ENCODE results near the gene CXCL3. TPM values are rescaled to one million over a fixed set of nuclear protein-coding genes. Genes with fewer than 3 reads are reported as not detected.
"Not testable (repeated sequence)": the region's sequence is repeated elsewhere in the genome, so short reads cannot be mapped to it uniquely, and the experiment has no call there.

The CXCL3 gene
- not detected for total RNA-seq

DNA sequence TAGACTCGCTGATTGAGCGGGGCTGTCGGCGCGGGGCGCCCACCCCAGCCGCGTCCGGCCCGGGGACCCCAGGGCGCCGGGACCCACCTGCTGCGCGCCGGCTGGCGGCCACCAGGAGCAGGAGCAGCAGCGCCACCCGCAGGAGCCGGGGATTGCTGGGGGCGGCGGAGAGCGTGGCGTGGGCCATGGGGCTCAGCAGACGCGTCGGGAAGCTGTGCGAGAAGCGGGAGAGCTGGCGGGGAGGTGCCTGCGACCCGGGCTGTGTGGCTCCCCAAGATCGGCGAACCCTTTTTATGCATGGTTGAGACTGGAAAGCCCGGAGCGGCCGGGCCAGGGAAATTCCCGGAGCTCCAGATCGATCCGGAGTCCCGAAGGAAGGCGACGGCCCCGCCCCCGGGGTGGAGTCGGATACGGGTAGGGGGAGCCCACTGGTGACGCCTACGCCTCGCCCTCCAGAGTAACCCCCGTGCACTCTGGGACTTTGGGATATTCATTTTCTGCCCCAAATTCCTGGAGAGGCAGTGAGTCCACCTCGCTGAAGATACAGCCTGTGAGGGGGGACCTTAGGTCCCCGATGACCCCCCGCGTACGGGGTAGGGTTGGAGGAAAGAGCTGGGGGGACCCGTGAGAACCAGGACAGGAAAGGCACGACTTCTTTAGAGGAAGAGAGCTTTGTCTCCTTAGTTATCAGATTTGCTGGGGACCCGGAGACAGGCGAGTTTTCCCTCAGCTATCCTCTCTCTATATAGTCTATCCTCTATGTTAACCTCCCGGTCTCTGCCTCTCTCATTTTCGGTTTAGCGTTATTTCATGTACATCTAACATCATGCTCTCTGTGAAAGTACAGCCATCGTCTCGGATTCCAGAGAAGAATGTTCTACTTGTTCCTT, at the start of gene CXCL3:
CXCL3 (minus strand) TSS at position 265 of the 890 bp plus-strand sequence; CDS start at position 187, 78 bp downstream.
- H3K9me3 Mint-ChIP-seq: no peaks in the 10 kb centered on the region
- ChIA-PET CTCF (interaction anchor here (0.9 kb wide), 1 partner anchor 78 kb away, joined by 3 read pairs; no protein-coding TSS in a partner anchor), POLR2A (no interaction called here)
- H3K4me1 Mint-ChIP-seq: peaks cover 8% of the 10 kb centered on the region
- peak within 1 kb of the TSS; percentile 75 for H3K4me3 Mint-ChIP-seq
- H3K36me3 Mint-ChIP-seq (ENCODE audit: low read depth): peaks cover 2% of the 10 kb centered on the region
- no peak within 1 kb of the TSS for H3K27ac Mint-ChIP-seq
- peaks cover 49% of the 10 kb centered on the region for H3K27me3 Mint-ChIP-seq
- DNase-seq: peak; percentile 8

DNA sequence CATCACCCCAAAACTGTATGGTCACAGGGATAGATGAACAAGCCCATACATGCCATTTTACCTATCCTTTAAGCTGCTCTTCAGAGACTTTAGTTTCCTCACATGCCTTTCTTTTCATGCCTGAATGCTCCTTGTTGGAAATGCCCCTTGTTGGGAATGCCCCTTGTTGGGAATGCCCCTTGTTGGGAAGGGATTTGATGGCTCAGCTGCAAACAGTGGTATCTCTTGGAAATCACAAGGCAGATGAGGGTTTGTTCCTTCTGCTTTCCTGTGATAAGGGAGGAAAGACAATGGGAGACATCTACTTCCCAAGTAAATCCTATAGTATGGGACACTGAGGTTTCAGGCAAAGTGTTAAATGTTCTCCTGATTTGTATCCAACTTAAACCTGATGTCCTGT, 49.0 kb upstream of the CXCL3 start:
- Mint-ChIP-seq H3K27me3 (peaks cover 1% of the 10 kb centered on the region), H3K4me3 (no peak overlapping the region), H3K4me1 (no peaks in the 10 kb centered on the region), H3K36me3 (ENCODE audit: low read depth) (no peaks in the 10 kb centered on the region), H3K27ac (no peak overlapping the region), H3K9me3 (no peaks in the 10 kb centered on the region)
- DNase-seq: no peak
- ChIA-PET CTCF (no interaction called here), POLR2A (no interaction called here)

DNA sequence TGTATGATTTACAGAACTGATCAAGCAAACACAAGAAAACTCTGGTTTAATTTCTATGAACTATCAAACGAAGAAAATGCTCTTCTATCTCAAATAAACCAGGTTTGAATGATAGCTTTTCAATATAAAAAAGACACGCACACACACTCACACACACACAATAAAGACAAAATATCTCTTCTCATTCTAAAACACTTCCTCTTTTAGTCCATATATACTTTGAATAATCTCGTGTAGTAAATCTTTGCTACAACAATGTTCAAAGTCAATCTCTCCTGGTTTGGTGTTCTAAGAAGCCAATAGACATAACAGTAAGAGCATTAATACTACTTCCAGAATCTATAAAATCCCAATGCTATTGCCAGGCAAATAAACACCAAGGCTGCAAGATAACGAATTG, 47.2 kb upstream of the CXCL3 start:
- DNase-seq: no peak
- Mint-ChIP-seq H3K36me3 (ENCODE audit: low read depth) (no peaks in the 10 kb centered on the region), H3K9me3 (no peaks in the 10 kb centered on the region), H3K27ac (no peak overlapping the region), H3K27me3 (peaks cover 1% of the 10 kb centered on the region), H3K4me3 (no peak overlapping the region), H3K4me1 (no peaks in the 10 kb centered on the region)
- ChIA-PET CTCF (no interaction called here), POLR2A (no interaction called here)

DNA sequence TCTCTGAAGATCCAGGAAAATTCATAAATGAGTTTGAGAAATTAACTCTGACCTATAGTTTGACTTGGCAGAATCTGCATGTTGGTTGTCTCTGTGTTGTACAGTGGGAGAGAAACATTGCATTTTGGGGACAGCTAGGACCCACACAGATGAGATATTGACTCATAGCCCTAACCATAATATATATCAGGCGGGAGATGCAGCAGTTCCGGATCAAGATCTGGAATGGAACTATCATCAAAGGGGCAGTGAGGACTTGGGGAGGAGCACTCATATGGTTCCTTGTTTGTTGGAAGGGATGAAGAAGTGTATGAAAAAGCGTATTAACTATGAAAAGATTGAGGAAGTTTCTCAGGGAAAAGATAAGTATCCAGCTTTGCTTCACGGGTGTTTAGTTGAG, 46.5 kb upstream of the CXCL3 start:
- H3K9me3 Mint-ChIP-seq: peaks cover 4% of the 10 kb centered on the region
- H3K4me3 Mint-ChIP-seq: no peak overlapping the region

DNA sequence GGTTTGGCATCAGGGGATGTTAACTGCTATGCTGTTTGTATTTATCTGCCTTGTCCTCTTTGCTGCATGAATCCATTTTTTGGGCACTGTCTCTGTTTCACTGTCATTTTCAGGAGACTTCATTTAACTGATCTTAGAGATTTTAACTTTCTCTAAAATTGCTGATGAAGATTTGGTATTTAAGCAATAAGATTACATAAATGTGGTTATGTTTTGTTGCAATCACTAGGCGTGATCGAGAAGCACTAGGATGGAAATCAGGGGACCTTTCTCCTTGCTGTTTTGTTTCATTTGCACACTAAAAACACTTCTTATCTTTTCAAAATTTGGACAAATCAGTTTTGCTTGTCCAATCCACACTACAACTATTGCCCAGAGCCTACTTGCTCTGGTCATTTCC, 45.1 kb upstream of the CXCL3 start:
- no peak overlapping the region for H3K27ac Mint-ChIP-seq
- POLR2A ChIA-PET: no interaction called here
- H3K36me3 Mint-ChIP-seq (ENCODE audit: low read depth): no peaks in the 10 kb centered on the region
- DNase-seq: no peak
- H3K9me3 Mint-ChIP-seq: peaks cover 4% of the 10 kb centered on the region
- peaks cover 5% of the 10 kb centered on the region for H3K4me1 Mint-ChIP-seq
- CTCF ChIA-PET: no interaction called here
- peaks cover 1% of the 10 kb centered on the region for H3K27me3 Mint-ChIP-seq
- H3K4me3 Mint-ChIP-seq: no peak overlapping the region

More for the DNA sequence above, 46.5 kb upstream of the CXCL3 start:
- Mint-ChIP-seq H3K36me3 (ENCODE audit: low read depth) (no peaks in the 10 kb centered on the region), H3K4me1 (no peaks in the 10 kb centered on the region), H3K27me3 (peaks cover 1% of the 10 kb centered on the region), H3K27ac (no peak overlapping the region)
- ChIA-PET POLR2A (no interaction called here), CTCF (no interaction called here)
- no peak for DNase-seq

DNA sequence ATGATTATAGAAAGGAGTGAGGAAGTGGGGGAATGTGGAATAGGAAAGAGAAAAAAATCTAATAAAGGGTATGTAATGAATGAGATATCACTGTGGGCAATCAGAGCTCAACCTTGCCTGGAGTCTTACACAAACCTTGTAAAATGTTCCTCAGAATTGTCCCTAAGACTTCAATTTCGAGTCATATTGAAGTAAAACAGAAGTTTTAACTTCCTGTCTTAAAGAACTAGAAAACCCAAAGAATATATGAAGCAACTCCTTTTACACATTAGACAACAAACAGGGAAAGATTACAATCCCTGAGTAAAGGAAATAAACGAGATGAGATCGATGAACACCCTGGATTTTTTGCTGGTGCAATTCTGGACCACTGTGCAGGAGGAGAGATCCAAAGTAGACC, 42.5 kb upstream of the CXCL3 start:
- no peak for DNase-seq
- H3K27me3 Mint-ChIP-seq: peaks cover 3% of the 10 kb centered on the region
- no peak overlapping the region for H3K4me3 Mint-ChIP-seq
- peaks cover 4% of the 10 kb centered on the region for H3K9me3 Mint-ChIP-seq
- H3K4me1 Mint-ChIP-seq: peaks cover 5% of the 10 kb centered on the region
- no peaks in the 10 kb centered on the region for H3K36me3 Mint-ChIP-seq (ENCODE audit: low read depth)
- ChIA-PET CTCF (no interaction called here), POLR2A (no interaction called here)
- H3K27ac Mint-ChIP-seq: no peak overlapping the region

DNA sequence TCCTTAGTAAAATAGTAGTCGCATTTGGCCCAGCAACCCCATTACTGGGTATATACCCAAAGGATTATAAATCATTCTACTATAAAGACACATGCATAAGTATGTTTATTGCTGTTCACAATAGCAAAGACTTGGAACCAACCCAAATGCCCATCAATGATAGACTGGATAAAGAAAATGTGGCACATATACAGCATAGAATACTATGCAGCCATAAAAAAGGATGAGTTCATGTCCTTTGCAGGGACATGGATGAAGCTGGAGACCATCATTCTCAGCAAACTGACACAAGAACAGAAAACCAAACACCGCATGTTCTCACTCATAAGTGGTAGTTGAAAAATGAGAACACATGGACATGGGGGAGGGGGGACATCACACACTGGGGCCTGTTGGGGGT, 41.9 kb upstream of the CXCL3 start:
- POLR2A ChIA-PET, H3K27me3 Mint-ChIP-seq: not testable (repeated sequence)

DNA sequence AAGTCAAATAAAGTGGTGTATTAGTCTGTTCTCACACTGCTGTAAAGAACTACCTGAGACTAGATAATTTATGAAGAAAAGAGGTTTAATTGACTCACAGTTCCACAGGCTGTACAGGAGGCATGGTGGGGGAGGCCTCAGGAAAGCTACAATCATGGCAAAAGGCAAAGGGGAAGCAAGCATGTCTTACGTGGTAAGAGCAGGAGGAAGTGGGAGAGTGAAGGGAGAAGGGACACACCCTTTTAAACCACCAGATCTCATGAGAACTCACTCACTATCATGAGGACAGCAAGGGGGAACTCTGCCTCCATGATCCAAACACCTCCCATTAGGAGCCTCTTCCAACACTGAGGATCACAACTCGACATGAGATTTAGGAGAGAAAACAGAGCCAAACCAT, 40.5 kb upstream of the CXCL3 start:
- H3K36me3 Mint-ChIP-seq (ENCODE audit: low read depth); H3K27ac Mint-ChIP-seq; H3K4me3 Mint-ChIP-seq; H3K4me1 Mint-ChIP-seq; H3K9me3 Mint-ChIP-seq; DNase-seq; H3K27me3 Mint-ChIP-seq; POLR2A ChIA-PET; CTCF ChIA-PET: not testable (repeated sequence)

More for the DNA sequence above, 41.9 kb upstream of the CXCL3 start:
- H3K4me1 Mint-ChIP-seq; DNase-seq; H3K9me3 Mint-ChIP-seq; H3K4me3 Mint-ChIP-seq; H3K27ac Mint-ChIP-seq; H3K36me3 Mint-ChIP-seq (ENCODE audit: low read depth); CTCF ChIA-PET: not testable (repeated sequence)

DNA sequence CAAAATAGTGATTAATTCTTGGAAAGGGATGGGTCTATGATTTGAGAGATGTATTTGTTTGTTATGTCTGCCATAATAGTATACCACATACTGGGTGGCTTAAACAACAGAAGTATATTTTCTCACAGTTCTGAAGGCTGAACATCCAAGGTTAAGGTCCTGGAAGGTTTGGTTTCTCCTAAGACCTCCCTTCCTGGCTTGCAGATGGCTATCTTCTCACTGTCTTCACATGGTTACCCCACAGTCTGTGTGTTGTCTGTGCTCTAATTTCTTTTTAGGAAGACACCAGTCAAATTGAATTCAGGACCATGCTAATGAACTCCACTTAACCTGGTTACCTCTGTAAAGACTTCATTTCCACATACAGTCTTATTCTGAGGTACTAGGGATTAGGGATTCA, 34.9 kb upstream of the CXCL3 start:
- Mint-ChIP-seq H3K4me1 (no peaks in the 10 kb centered on the region), H3K4me3 (no peak overlapping the region), H3K27me3 (peaks cover 4% of the 10 kb centered on the region), H3K36me3 (ENCODE audit: low read depth) (no peaks in the 10 kb centered on the region), H3K9me3 (no peaks in the 10 kb centered on the region), H3K27ac (no peak overlapping the region)
- no peak for DNase-seq
- POLR2A ChIA-PET: no interaction called here
- CTCF ChIA-PET: no interaction called here

DNA sequence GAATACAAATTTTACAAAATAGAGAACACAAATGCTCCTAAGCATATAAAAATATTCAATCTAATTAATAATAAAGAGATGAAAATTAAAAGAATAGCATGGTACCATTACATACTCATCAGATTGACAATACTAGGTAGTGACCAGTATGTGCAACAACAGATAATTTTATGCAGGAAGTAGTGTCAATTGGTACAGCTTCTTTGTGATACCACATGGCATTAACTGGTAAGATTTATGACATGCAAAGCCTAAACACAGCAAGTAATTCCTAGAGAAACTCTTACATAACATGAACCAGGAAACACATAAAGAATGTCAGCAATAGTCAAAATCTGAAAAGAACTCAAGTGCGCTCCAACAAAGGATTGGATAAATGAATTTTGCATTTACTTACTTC, 34.2 kb upstream of the CXCL3 start:
- H3K4me1 Mint-ChIP-seq: no peaks in the 10 kb centered on the region
- ChIA-PET POLR2A (no interaction called here), CTCF (no interaction called here)
- H3K36me3 Mint-ChIP-seq (ENCODE audit: low read depth): no peaks in the 10 kb centered on the region
- no peak overlapping the region for H3K27ac Mint-ChIP-seq
- DNase-seq: no peak
- H3K27me3 Mint-ChIP-seq: peaks cover 4% of the 10 kb centered on the region
- no peaks in the 10 kb centered on the region for H3K9me3 Mint-ChIP-seq
- no peak overlapping the region for H3K4me3 Mint-ChIP-seq

DNA sequence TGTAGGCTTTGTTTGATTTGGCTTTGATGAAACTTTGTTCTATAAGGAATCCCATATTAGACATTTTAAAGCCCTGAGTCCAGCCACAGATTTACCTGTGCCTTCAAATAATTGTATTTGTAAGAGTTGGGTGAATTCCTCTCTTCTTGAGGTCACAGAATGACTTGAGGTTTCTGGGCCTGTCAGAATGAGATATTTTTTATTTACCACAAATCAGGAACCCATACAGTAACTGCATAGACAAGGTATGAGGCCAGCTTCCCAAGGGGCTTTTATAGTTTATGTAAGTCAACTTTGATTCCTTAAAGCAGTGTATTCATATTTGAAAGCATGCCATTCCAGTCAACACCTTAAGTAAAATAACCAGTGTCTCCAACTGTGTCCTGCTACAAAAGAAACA, 29.1 kb upstream of the CXCL3 start:
- H3K4me3 Mint-ChIP-seq: no peak overlapping the region
- no peaks in the 10 kb centered on the region for H3K9me3 Mint-ChIP-seq
- no peak overlapping the region for H3K27ac Mint-ChIP-seq
- H3K4me1 Mint-ChIP-seq: no peaks in the 10 kb centered on the region
- DNase-seq: no peak
- H3K36me3 Mint-ChIP-seq (ENCODE audit: low read depth): no peaks in the 10 kb centered on the region
- ChIA-PET CTCF (interaction anchor here (0.6 kb wide), 1 partner anchor 122 kb away, joined by 3 read pairs; no protein-coding TSS in a partner anchor), POLR2A (no interaction called here)
- H3K27me3 Mint-ChIP-seq: peaks cover 2% of the 10 kb centered on the region

DNA sequence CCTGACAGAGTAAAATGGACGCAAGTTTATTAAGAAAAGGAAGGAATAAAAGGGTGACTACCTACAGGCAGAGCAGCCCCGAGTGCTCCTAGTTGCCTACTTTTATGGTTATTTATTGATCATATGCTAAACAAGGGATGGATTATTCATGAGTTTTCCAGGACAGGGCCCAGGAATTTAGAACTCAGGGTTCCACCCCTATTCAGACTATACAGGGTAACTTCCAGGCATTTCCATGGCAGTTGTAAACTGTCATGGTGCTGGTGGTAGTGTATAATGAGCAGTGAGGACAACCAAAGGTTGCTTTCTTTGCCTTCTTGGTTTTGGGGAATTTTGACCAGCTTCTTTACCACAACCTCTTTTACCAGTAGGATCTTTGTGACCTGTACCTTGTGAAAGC, 27.7 kb upstream of the CXCL3 start:
- no peak for DNase-seq
- Mint-ChIP-seq H3K4me3 (no peak overlapping the region), H3K27ac (no peak overlapping the region), H3K27me3 (peaks cover 2% of the 10 kb centered on the region), H3K4me1 (no peaks in the 10 kb centered on the region), H3K9me3 (no peaks in the 10 kb centered on the region), H3K36me3 (ENCODE audit: low read depth) (no peaks in the 10 kb centered on the region)
- POLR2A ChIA-PET: no interaction called here
- CTCF ChIA-PET: no interaction called here

DNA sequence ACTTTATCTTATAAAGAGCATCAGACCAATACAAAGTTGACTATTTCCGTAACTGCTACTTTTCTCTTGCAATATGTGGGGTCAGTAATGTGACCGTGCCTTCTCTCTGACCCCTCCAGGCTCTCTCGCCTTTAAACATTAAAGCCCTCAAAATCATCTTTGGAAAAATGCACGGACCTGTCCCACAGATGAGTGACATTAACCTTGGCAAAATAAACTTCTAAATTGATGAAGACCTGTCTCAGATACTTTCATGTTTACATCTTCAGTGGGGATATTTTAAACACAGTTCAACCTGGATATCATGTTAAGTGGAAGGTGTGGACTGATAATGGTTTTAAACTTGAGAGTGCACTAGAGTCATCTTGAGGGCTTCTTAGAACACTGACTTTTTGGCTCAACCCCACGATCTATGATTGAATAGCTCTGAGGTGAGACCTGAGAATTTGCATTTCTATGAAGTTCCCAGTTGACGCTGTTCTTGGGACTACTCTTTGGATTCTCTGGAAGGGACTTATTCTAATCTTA, 26.7 kb upstream of the CXCL3 start:
- Mint-ChIP-seq H3K27me3 (peaks cover 2% of the 10 kb centered on the region), H3K36me3 (ENCODE audit: low read depth) (no peaks in the 10 kb centered on the region), H3K27ac (no peak overlapping the region), H3K9me3 (no peaks in the 10 kb centered on the region), H3K4me1 (no peaks in the 10 kb centered on the region), H3K4me3 (no peak overlapping the region)
- CTCF ChIA-PET: no interaction called here
- POLR2A ChIA-PET: no interaction called here
- no peak for DNase-seq

DNA sequence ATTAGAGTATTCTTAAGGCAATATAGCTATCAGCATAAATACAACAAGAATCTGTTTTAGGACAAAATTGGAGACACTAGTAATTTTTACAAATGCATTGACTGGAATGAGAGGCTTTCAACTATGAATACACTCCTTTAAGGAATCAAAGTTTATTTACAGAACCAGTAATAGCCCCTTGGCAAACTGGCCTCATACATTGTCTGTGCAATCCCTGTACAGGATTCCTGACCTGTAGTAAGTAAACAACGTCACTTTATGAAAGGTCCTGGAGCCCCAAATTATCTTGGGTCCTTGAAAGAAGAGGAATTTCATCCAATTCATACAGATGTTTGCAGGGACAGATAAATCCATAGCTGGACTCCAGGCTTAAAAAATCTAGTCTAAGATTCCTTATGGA, 25.4 kb upstream of the CXCL3 start:
- H3K36me3 Mint-ChIP-seq (ENCODE audit: low read depth): no peaks in the 10 kb centered on the region
- ChIA-PET POLR2A (no interaction called here), CTCF (no interaction called here)
- no peaks in the 10 kb centered on the region for H3K9me3 Mint-ChIP-seq
- H3K27me3 Mint-ChIP-seq: peaks cover 5% of the 10 kb centered on the region
- H3K4me3 Mint-ChIP-seq: no peak overlapping the region
- no peak for DNase-seq
- no peaks in the 10 kb centered on the region for H3K4me1 Mint-ChIP-seq
- H3K27ac Mint-ChIP-seq: no peak overlapping the region
